ENCODE measurements around the gene HCRTR1.

GRCh38 chr1:31675756-31676155 lies 58.3 kb downstream of the HCRTR1 start:
- TF ChIP-seq CTCF (conservative IDR thresholded peaks at IDR 0.05) (no peak), ZFX (IDR thresholded peaks at IDR 0.05) (no peak)
